WI38 (cell line): ENCODE data around the gene NBEA.
"Not testable (repeated sequence)": the region's sequence is repeated elsewhere in the genome, so short reads cannot be mapped to it uniquely, and the experiment has no call there.

Source experiments
- H3K4me3 ChIP-seq: 2 replicates; pipeline ENCODE4 v1.5.1; 2011; ENCODE audit warnings: low read depth, mild to moderate bottlenecking, control low read depth, low read length
- TF ChIP-seq, protein P1 (sequence below): IDR thresholded peaks from 2 replicates; pipeline ENCODE4 v1.5.1; 2012; ENCODE audit warnings: low read depth, mild to moderate bottlenecking, control low read depth, low read length

NBEA gene

GRCh38 chr13:35092251-35092650 is 150.2 kb downstream of the NBEA start:
- no peak overlapping the region for H3K4me3 ChIP-seq
- TF ChIP-seq, protein P1, sequence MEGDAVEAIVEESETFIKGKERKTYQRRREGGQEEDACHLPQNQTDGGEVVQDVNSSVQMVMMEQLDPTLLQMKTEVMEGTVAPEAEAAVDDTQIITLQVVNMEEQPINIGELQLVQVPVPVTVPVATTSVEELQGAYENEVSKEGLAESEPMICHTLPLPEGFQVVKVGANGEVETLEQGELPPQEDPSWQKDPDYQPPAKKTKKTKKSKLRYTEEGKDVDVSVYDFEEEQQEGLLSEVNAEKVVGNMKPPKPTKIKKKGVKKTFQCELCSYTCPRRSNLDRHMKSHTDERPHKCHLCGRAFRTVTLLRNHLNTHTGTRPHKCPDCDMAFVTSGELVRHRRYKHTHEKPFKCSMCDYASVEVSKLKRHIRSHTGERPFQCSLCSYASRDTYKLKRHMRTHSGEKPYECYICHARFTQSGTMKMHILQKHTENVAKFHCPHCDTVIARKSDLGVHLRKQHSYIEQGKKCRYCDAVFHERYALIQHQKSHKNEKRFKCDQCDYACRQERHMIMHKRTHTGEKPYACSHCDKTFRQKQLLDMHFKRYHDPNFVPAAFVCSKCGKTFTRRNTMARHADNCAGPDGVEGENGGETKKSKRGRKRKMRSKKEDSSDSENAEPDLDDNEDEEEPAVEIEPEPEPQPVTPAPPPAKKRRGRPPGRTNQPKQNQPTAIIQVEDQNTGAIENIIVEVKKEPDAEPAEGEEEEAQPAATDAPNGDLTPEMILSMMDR: no peak

- no peak overlapping the region for H3K4me3 ChIP-seq
- TF ChIP-seq, protein P1: no peak
Measured at GRCh38 chr13:35092751-35093150, 150.7 kb downstream of the NBEA start.

GRCh38 chr13:35093356-35093755 is 151.3 kb downstream of the NBEA start:
- TF ChIP-seq, protein P1: no peak
- H3K4me3 ChIP-seq: no peak overlapping the region

DNA sequence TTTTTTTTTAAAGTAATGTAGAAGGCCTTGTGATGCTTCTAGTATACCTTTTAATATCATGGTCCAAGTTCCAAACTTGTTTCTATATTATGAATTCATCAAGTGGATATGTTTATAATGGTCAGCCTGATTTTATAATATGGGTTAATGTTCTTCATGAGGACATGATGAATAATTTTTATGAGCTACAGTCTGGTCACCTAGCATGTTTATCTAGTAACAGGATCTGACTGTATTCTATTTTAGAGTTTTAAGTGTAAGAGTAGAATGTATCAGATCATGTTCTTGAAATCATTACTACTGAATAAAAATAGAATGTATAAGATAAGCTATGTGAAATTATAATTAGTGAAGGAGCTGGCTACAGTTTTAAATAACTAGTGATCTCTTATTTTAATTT is 164.7 kb downstream of the NBEA start:
- not testable (repeated sequence) for H3K4me3 ChIP-seq

GRCh38 chr13:35107535-35107934 is 165.5 kb downstream of the NBEA start:
- H3K4me3 ChIP-seq: no peak overlapping the region
- TF ChIP-seq, protein P1: no peak

DNA sequence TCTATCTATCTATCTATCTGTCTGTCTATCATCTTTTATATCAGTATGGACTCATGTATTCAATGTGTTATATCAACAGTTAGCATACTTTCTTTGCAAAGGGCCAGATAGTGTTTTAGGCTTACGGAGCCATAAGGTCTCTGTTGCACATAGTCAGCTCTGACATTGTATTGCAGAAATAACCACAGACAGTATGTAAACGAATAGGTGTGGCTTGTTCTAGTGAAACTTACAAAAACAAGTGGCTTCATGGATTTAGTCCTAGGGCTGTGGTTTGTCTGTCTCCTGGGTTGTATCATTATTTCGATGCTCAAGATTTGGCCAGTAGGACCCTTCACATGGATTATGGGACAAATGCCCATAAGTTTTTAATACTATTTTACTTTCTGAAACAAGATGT is 171.5 kb downstream of the NBEA start:
- not testable (repeated sequence) for H3K4me3 ChIP-seq

DNA sequence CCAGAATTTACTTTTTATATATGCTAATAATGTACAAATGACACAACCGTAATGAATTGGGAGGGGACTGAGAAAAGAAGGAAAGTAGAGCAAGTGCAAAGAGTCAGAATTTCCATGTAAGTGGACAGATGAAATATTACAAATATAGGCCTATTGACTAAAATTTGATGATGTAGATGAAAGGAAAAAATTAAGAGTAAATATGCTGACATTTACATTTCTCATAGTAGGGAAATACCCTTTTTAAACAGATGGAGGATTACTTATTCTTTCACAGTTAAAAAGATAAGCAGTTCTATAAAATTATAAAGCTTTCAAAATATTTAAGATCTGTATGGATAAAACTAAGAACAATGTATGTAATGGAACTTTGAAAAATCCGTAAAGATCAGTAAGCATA is 185.4 kb downstream of the NBEA start:
- TF ChIP-seq, protein P1: no peak
- no peak overlapping the region for H3K4me3 ChIP-seq

GRCh38 chr13:35129500-35129899 is 187.4 kb downstream of the NBEA start:
- TF ChIP-seq, protein P1: no peak
- H3K4me3 ChIP-seq: no peak overlapping the region
